Liver (tissue), 9 donors: ENCODE results near the gene AKIRIN1. TPM values are rescaled to one million over a fixed set of nuclear protein-coding genes. Genes with fewer than 3 reads are reported as not detected.

ENCODE experiments used
- DNase-seq: peaks from one replicate; pipeline ENCODE4 v3.0.0-alpha.2; 2017; ENCODE audit warnings: low spot score
- H3K27ac ChIP-seq, 2 donors: one replicate each; pipeline ENCODE4 v1.7.0; 2013; ENCODE audit warnings: inconsistent platforms in 2 of 2, low read length in 2 of 2, control low read depth in 1 of 2, low read depth in 1 of 2, mild to moderate bottlenecking in 1 of 2
- H3K27me3 ChIP-seq, 4 donors: one replicate each; pipeline versions ENCODE4 v1.6.1 to v1.7.0; 2013; ENCODE audit warnings: low read length in 3 of 4, inconsistent platforms in 1 of 4, mild to moderate bottlenecking in 1 of 4, moderate library complexity in 1 of 4; ENCODE audit not compliant: control insufficient read depth in 4 of 4, insufficient read depth in 4 of 4
- H3K36me3 ChIP-seq, 4 donors: one replicate each; pipeline versions ENCODE4 v1.6.1 to v1.7.0; 2013; ENCODE audit warnings: low read length in 3 of 4, mild to moderate bottlenecking in 3 of 4, low read depth in 1 of 4, moderate library complexity in 1 of 4; ENCODE audit not compliant: control insufficient read depth in 4 of 4, insufficient read depth in 3 of 4
- H3K4me1 ChIP-seq, 4 donors: one replicate each; pipeline versions ENCODE4 v1.6.1 to v1.7.0; 2013; ENCODE audit warnings: low read length in 3 of 4, mild to moderate bottlenecking in 3 of 4, moderate library complexity in 1 of 4; ENCODE audit not compliant: control insufficient read depth in 4 of 4, insufficient read depth in 4 of 4
- H3K4me3 ChIP-seq, 3 donors: one replicate each; pipeline versions ENCODE4 v1.6.1 to v1.7.0; 2013; ENCODE audit warnings: low read length in 3 of 3, control low read depth in 1 of 3, low read depth in 1 of 3, mild to moderate bottlenecking in 1 of 3
- H3K9ac ChIP-seq, 2 donors: one replicate each; pipeline ENCODE4 v1.7.0; 2013; ENCODE audit warnings: low read length in 2 of 2, mild to moderate bottlenecking in 2 of 2, moderate library complexity in 2 of 2, control low read depth in 1 of 2, low read depth in 1 of 2
- H3K9me3 ChIP-seq, 4 donors: one replicate each; pipeline versions ENCODE4 v1.6.1 to v1.7.0; 2013; ENCODE audit warnings: low read length in 3 of 4; ENCODE audit not compliant: control insufficient read depth in 4 of 4
- ATF3 ChIP-seq: IDR thresholded peaks from 2 replicates; pipeline ENCODE4 v1.6.1; 2016; ENCODE audit warnings: antibody characterized with exemption
- CTCF ChIP-seq: fragments of 150-350 bp; IDR thresholded peaks from 2 replicates; pipeline ENCODE4 v1.5.1; 2017; ENCODE audit warnings: improper control_type of control experiment, low read depth, low read length; ENCODE audit not compliant: missing input control
- FOXA2 ChIP-seq: IDR thresholded peaks from 2 replicates; pipeline ENCODE4 v1.6.1; 2016; ENCODE audit warnings: antibody characterized with exemption
- GABPA ChIP-seq, 2 donors: IDR thresholded peaks in 1 of 2; conservative IDR thresholded peaks in 1 of 2; 2 replicates each; pipeline ENCODE4 v1.6.1; 2016; ENCODE audit warnings: antibody characterized with exemption in 2 of 2, mild to moderate bottlenecking in 1 of 2, moderate library complexity in 1 of 2
- HNF4G ChIP-seq: IDR thresholded peaks from 2 replicates; pipeline ENCODE4 v1.6.1; 2016; ENCODE audit warnings: antibody characterized with exemption
- JUND ChIP-seq, 2 donors: IDR thresholded peaks; 2 replicates each; pipeline ENCODE4 v1.6.1; 2016; ENCODE audit warnings: antibody characterized with exemption in 2 of 2
- MAX ChIP-seq: IDR thresholded peaks from 2 replicates; pipeline ENCODE4 v1.6.1; 2016; ENCODE audit warnings: antibody characterized with exemption
- NR2F2 ChIP-seq: IDR thresholded peaks from 2 replicates; pipeline ENCODE4 v1.6.1; 2016; ENCODE audit warnings: antibody characterized with exemption
- RAD21 ChIP-seq, 2 donors: IDR thresholded peaks; 2 replicates each; pipeline ENCODE4 v1.6.1; 2016; ENCODE audit warnings: antibody characterized with exemption in 2 of 2, mild to moderate bottlenecking in 2 of 2
- REST ChIP-seq: IDR thresholded peaks from 2 replicates; pipeline ENCODE4 v1.6.1; 2016; ENCODE audit warnings: antibody characterized with exemption, mild to moderate bottlenecking
- RXRA ChIP-seq, 2 donors: IDR thresholded peaks; 2 replicates each; pipeline ENCODE4 v1.6.1; 2017 to 2018; ENCODE audit warnings: antibody characterized with exemption in 2 of 2, mild to moderate bottlenecking in 1 of 2
- SP1 ChIP-seq: IDR thresholded peaks from 2 replicates; pipeline ENCODE4 v1.6.1; 2018; ENCODE audit warnings: antibody characterized with exemption, mild to moderate bottlenecking
- TAF1 ChIP-seq: conservative IDR thresholded peaks from 2 replicates; pipeline ENCODE4 v1.6.1; 2016; ENCODE audit warnings: antibody characterized with exemption, mild to moderate bottlenecking
- YY1 ChIP-seq: IDR thresholded peaks from 2 replicates; pipeline ENCODE4 v1.6.1; 2016; ENCODE audit warnings: antibody characterized with exemption, mild to moderate bottlenecking
- ZBTB33 ChIP-seq: IDR thresholded peaks from 2 replicates; pipeline ENCODE4 v1.6.1; 2016; ENCODE audit warnings: antibody characterized with exemption
- WGBS: extraction: QIAGEN DNeasy Blood & Tissue Kit; methylation state at CpG from one replicate; pipeline ENCODE4 v1.1.7; 2013; 5-methylcytosine and 5-hydroxymethylcytosine counted together
- polyA plus RNA-seq, 2 donors: library from polyadenylated mRNA; stranded (reverse) in 1 of 2; unstranded in 1 of 2; fragments of 200-250 nt in 1 of 2; fragments of >200 nt in 1 of 2; fragmentation: Nextera tagmentation in 1 of 2; extraction: Ambion mirVana in 1 of 2; gene quantifications; one replicate each; pipeline versions ENCODE4 v1.2.1 to v1.2.3, GENCODE V29; 2013 to 2015
- total RNA-seq, 2 donors: library from RNA; depleted of rRNA; stranded (reverse); fragments of >200 nt; gene quantifications; one replicate each; pipeline ENCODE4 v1.2.3, GENCODE V29; 2014
- donor health status: healthy.
- donor health status: healthy.
- donor health status: healthy.
- donor health status: healthy.
- donor health status: healthy.

AKIRIN1 gene
- total and polyA plus RNA-seq, 4 donors: 18.2 to 52.4 (median 26.8) TPM

GRCh38 chr1:38991638-38992411, 749 bp downstream of the AKIRIN1 start (continued):
- TF ChIP-seq ATF3 (no peak), YY1 (no peak), HNF4G (no peak), GABPA (IDR thresholded peaks at IDR 0.05 in 1 of 2, conservative IDR thresholded peaks at IDR 0.05 in 1 of 2) (no peak)

- Histone ChIP-seq H3K9me3 (no peaks in the 10 kb centered on the region), H3K36me3 (peaks cover 0 to 9% (median 2%) of the 10 kb centered on the region in 4 donors), H3K9ac (peak overlapping the region; percentile 62 to 91), H3K4me3 (peak overlapping the region; percentile 93 to 98 (median 98)), H3K27ac (peak overlapping the region; percentile 50 to 51), H3K4me1 (peaks cover 3 to 15% (median 11%) of the 10 kb centered on the region in 4 donors), H3K27me3 (no peaks in the 10 kb centered on the region)
- no peak for DNase-seq
- 22% methylated on average over 11 of the region's 11 CpGs for WGBS
- TF ChIP-seq RXRA (IDR thresholded peaks at IDR 0.05) (no peak), FOXA2 (no peak), TAF1 (no peak), CTCF (no peak), JUND (IDR thresholded peaks at IDR 0.05) (no peak), NR2F2 (no peak), SP1 (no peak), GABPA (IDR thresholded peaks at IDR 0.05 in 1 of 2, conservative IDR thresholded peaks at IDR 0.05 in 1 of 2) (no peak), MAX (no peak), ATF3 (no peak), REST (no peak), RAD21 (IDR thresholded peaks at IDR 0.05) (no peak), ZBTB33 (no peak)
These were observed 1.5 kb downstream of the AKIRIN1 start for GRCh38 chr1:38992412-38993111.
